Left kidney (tissue), 2 donors: ENCODE measurements around the gene ZMYM1. TPM values are rescaled to one million over a fixed set of nuclear protein-coding genes. Genes with fewer than 3 reads are reported as not detected.
"Not testable (repeated sequence)": the region's sequence is repeated elsewhere in the genome, so short reads cannot be mapped to it uniquely, and the experiment has no call there.

ENCODE experiments used
- DNase-seq: peaks from one replicate; pipeline ENCODE4 v3.0.0-alpha.2; 2013
- polyA plus RNA-seq: library from polyadenylated mRNA; unstranded; fragments of 120-200 nt; gene quantifications from one replicate; pipeline ENCODE4 v1.2.1, GENCODE V29; 2013; ENCODE audit not compliant: insufficient read length

Gene ZMYM1
- polyA plus RNA-seq, 1 donor: 27.0 TPM

DNA sequence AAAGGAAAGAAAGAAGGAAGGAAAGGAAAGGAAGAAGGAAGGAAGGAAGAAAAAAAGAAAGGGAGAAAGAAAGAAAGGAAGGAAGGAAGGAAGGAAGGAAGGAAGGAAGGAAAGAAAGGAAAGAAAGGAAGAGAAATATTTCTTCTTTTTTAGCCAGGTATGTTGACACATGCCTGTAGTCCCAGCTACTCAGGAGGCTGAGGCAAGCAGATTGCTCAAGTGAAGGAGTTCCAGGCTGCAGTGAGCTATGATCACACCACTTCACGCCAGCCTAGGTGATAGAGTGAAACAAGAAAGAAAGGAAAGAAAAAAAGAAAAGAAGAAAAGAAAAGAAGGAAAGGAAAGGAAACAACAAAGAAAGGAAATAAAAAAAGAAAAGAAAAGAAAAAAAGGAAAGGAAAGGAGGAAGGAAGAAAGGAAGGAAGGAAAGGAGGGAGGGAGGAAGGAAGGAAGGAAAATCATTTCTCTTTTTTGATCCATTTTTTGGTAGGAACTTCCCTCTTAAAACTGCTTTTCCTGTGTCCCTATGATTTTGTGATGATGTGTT lies 5.8 kb upstream of the ZMYM1 start:
- DNase-seq: no peak

DNA sequence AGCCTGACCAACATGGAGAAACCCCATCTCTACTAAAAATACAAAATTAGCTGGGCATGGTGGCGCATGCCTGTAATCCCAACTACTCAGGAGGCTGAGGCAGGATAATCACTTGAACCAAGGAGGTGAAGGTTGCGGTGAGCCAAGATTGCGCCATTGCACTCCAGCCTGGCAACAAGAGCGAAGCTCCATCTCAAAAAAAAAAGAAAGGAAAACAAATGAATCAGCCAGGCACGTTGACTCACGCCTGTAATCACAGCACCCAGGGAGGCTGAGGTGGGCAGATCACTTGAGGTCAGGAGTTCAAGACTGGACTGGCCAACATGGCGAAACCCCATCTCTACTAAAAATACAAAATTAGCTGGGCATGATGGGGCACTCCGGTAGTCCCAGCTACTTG lies 2.8 kb upstream of the ZMYM1 start:
- DNase-seq: not testable (repeated sequence)

DNA sequence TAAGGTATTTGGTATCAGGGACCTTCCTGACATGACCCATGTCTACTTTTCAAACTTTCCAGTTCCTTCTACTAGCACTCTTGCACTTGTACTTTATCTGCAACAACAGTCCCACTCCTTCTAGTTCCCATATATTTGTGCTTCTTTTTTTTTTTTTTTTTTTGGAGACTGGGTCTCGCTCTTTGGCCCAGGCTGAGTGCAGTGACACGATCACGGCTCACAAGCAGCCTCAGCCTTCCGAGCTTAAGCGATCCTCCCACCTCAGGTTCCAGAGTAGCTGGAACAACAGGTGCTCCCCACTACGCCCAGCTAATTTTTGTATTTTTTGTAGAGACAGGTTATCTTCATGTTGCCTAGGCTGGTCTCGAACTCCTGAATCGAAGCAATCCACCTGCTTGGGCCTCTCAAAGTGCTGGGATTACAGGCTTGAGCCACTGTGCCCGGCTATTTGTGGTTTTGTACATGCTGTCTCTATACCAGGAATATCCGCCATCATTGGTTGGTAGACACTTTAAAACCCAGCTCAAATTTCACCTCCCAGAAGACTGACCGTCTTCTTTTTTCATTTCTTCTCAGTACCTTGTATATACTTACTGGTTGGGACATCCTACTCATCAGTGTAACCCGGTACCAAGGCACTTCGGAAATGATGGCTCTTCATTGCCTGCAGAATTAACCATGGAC lies 1.1 kb downstream of the ZMYM1 start:
- no peak for DNase-seq

DNA sequence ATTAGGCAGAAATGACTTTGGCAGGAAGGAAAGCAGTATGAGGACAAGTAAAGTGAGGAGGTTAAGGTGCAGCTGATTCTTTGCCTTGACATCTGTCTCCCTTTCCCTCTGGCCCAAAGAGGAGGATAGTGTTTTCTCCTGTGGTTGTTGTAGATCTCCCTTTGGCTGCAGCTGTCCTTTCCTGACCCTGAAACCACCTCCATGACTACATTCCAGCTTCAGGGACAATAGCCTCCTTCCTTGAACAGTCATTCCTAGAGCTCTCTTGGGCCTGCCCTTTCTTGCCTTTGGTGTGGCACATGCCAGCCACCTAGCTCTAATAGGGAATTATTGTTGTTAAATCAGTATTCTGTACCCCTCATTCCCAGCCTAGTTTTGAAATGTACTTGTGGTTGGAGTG lies 6.2 kb downstream of the ZMYM1 start:
- DNase-seq: no peak

DNA sequence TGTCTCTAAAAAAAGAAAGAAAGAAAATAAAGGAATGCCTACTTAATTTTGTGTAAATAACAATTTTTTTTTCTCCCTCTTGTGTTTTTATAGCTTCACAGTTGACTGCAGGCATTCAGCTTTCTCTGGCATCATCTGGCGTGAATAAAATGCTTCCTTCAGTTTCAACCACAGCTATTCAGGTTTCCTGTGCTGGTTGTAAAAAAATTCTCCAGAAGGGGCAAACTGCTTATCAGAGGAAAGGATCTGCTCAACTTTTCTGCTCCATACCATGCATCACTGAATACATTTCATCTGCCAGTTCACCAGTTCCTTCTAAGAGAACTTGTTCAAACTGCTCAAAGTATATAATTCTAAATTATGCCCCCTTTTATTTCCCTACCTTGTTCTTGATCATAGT lies 18.0 kb downstream of the ZMYM1 start:
- DNase-seq: no peak

DNA sequence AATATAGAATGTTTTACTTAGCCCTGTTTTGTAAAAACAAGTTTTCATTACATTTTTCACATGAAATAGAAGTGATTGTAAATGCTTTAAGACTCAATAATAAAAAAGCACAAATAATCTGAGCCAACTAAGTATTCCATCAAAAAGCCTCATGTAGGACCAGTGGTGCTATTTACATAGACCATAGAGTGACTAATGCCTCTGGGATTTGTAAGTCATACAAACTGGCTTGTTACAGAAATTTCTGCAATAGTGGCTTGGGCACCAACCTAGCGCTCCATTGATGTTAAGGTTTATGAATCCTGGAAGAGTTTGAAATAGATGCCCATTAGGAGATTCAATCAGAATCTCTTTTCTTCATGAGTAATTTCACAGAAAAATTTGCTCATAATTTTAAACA lies 31.9 kb downstream of the ZMYM1 start:
- no peak for DNase-seq

DNA sequence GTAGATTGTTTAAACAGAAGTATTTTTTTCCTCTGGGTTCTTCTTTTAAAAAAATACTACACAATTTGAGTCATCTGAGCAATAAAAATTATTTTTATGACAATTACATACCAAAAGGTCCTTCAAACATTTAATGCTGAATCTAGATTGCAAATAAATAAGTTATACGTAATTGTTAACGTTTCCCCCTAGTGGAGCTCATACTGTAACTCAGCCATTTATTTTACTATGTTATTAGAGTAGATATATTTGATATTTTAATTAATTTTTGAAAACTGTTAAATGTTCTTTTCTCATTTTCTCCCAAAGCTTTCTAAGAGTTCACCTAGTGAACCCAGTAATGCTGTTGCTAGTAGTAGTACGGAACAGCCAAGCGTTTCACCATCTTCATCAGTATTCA lies 33.5 kb downstream of the ZMYM1 start:
- DNase-seq: no peak

DNA sequence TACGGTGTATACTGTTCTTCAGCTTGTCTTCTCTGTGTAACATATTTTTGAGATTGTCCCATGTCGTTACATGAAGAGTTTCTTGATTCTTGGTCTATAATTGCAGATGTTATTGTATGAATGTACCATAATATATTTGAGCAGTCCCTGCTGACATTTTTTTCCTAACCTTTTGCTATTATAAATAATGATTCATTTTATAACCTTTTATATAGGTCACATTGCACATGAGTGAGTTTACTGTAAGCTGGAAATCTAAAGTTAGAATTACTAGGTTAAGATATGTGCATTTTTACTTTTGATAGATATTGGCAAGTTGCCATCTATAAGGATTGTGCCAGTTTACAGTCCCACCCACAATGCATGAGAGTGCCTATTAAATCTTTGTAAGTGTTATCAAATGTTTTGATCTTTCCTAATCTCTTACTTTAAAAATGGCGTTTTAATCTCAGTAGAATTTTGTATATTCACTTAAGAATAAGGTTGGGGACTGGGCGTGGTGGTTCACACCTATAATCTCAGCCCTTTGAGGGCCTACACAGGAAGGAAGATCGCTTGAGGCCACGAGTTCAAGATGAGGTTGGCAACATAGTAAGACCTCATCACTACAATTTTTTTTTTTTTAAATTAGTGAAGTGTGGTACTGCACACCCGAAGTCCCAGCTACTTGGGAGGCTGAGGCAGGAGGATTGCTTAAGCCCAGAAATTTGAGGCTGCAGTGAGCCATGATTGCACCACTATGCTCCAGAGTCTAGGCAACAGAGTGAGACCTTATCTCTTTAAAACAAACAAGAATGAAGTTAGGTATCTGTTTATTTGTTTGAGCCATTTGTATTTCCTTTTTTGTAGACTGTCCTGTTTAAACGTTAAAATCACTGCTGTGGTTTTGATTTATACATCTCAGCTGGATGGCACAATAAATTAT lies 36.5 kb downstream of the ZMYM1 start:
- DNase-seq: no peak

DNA sequence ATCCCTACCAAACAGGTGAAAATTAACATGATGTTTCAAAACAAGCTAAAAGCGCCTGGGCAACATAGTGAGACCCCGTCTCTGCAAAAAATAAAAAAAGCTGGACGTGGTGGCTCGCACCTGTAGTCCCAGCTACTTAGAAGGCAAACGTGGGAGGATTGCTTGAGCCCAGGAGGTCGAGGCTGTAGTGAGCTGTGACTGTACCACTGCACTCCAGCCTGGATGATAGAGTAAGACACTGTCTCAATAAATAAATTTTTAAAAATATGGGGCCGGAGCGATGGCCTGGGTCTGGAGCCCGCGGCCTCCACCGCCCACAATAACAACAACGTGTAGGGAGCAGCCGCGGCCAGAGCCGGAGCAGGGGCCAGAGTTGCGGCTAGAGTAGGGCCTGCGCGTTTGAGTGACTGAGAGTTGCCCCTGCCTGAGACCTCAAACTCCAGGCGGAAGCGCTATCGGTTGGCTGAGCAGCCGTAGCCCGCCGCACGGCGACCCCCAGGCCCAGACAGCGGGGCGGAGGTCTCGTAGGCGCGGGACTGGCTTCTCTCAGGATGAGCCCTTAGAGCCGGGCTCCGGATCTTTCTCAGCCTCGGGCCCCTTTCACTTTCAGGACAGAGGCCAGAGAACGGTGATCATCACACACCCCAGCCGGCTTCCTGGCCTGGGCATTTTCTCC lies 41.4 kb downstream of the ZMYM1 start:
- no peak for DNase-seq

DNA sequence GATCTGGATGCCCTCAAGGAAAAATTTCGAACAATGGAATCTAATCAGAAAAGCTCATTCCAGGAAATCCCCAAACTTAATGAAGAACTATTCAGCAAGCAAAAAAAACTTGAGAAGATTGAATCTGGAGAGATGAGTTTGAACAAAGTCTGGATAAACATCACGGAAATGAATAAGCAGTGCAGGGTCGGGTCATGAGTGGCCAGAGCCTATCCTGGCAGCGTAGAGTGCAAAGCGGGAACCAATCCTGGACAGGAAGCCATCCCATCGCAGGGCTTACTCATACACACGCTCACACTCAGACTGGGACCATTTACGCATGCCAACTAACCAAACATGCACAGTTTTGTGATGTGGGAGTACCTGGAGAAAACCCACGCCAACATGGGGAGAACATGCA lies 43.1 kb downstream of the ZMYM1 start:
- no peak for DNase-seq

DNA sequence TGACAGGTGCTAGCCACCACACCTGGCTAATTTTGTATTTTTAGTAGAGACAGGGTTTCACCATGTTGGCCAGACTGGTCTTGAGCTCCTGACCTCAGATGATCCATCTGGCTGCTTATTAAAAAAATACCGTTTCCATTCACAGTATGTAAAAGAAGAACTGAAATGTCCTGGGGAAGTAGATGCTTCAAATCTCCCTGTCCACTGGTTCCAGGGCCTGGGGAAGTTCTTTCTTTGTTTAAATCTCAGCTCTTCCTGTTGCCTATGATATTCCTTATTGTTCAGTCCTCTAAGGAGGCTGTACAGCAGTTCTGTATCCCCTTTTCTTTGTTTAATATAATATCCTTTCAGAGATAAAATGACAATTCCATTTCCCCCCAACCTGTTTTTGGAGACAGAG lies 47.4 kb downstream of the ZMYM1 start:
- no peak for DNase-seq

DNA sequence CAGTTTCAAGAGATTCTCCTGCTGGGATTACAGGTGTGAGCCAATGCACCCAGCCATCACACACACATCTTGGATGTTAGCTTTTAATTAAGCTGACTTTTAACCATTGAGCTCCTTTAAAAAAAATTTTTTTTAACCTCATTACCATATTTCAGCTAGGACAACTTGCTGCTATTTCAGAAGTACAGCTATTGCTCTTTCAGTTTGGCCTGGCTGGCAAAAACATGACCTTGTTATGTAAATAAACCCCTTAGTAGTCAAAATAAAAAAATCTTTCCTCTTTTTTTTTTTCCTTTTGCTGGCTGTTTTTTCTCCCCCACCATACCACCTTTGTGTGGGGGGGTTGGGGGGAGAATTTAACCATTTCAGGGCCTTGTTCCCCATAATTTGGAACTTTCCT lies 49.9 kb downstream of the ZMYM1 start:
- no peak for DNase-seq

DNA sequence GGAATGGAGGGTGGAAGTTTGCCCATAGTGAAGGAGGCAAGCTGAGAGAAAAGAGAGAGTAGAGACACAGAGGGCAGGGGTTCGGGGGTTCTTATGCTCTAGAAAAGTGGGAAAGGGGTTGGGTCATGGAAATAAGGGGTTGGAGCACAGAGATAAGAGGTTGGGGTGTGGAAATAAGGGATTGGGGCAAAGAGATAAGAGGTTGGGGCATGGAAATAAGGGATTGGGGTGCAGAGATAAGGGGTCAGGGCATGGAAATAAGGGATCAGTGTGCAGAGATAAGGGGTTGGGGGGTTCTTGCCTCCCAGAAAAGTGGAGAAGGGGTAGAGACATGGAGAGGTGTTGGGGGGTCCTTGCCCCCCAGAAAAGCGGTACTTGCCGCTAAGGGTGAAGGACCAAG lies 57.6 kb downstream of the ZMYM1 start:
- no peak for DNase-seq

DNA sequence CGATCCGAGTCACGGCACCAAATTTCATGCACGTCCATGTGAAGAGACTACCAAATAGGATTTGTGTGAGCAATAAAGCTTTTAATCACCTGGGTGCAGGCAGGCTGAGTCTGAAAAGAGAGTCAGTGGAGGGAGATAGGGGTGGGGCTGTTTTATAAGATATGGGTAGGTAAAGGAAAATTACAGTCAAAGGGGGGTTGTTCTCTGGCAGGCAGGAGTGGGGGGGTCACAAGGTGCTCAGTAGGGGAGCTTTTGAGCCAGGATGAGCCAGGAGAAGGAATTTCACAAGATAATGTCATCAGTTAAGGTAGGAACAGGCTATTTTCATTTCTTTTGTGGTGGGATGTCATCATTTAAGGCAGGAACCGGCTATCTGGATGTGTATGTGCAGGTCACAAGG lies 58.4 kb downstream of the ZMYM1 start:
- DNase-seq: not testable (repeated sequence)

DNA sequence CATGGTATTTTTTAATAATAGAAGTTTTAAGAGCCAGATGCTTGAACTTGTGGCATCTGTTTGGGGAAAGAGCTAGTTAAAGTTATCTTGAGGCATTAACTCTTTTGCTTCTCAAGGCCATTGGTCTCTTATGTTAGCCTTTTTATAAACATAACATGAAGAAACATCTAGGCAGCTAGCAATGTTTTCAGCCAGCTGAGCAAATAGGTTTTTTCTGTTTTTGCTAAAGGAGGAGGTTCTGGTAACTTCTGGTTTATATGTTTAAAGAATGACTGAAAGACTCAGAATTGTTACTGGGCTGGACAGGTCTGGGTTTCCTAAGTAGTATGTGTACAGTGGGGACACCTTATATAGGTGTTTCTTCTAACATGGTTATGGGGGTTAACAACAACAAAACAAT lies 63.1 kb downstream of the ZMYM1 start:
- not testable (repeated sequence) for DNase-seq

DNA sequence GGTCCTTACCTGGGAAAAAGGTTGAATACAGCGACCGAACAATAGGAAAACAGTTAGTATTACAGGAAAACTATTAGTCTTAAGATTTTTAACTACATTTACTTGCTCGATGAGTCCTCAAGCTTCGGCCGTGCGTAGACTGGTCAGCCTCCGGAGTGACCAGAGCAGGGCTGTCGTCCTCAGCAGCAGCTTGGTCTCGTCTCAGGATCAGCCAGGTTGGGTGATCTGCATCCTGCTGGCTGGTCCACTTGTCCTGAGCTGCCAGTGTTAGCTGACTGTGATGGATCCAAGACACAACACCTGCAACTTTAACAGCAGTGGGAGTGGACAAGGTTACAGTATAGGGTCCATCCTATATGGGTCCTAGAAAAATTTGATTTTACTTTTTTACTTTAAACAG lies 63.5 kb downstream of the ZMYM1 start:
- DNase-seq: not testable (repeated sequence)

DNA sequence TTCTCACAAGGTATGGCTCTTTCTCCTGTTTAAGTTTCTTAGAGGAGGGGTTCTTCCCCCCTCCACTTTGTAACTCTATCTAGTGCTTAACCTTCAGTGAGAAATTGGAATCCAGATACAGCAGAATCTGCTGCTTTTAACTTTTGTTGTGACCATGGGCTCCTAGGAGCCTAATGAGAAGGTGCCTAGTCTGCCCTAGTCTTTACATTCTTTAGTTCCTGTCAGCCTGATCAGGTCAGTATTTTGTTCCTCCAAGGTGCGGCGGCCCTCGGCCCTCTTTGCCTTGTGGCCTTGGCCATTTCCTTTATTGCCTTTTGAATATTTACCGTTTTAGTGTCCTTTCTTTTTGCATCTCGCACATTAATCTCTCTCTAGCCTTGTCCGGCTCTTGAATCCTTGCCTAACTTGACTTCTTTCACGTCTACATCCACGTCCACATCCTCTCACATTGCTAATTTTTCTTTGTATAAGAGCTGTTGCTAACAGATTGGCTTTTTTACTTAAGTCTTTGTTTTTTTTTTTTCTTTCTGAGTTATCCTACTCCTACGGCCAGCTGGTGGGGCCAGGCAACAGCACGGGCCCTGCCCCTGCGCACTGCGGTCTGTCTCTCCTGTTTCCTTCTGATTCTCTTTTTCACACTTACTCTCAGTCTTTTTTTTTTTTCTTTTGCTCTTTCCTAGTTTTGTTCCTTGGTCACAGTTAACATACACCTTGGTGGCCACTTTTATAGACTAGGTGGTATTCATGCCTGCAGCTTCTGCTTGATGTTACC lies 64.7 kb downstream of the ZMYM1 start:
- no peak for DNase-seq

DNA sequence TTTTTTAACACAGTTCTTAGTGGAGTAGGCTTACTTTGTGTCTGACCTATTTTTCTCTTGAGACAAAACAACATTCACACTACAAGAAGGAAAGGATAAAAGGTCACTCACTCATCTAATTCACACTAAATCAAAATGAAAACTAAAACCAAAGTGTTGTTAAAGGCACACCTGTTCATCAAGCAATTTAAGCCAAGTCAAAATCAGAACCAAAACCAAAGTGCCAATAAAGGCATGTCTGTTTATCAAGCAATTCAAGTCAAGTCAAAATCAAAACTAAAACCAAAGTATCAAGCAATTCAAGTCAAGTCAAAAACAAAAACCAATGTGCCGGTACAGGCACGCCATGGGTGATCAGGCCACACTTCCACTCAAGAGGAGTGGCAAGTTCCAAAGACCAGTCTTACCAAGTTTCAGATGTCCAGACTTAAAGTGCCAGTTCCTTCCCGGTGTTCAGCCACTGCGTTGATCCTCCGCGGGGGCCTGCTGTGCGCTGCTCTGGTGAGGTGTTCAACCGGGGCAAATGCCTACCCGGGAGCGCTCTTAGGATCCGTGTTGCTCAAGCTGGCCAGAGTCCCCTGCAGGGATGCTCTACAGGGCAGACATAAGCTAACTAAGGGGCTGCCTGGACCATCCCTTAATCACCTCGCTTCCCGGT lies 66.8 kb downstream of the ZMYM1 start:
- not testable (repeated sequence) for DNase-seq

DNA sequence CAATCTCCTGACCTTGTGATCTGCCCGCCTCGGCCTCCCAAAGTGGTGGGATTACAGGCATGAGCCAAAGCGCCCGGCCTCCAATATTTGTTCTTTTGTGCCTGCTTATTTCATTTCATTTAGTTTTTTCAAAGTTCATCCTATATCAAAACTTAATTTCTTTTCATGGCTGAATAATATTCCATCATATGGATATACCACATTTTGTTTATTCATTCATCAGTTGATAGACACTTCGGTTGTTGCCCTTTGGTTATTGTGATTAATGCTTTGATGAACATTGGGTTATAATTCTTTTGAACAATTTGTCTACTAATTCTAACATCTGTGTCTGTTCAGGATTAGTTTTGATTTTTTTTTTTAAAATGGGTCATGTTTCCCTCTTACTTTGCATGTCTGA lies 72.0 kb downstream of the ZMYM1 start:
- no peak for DNase-seq

DNA sequence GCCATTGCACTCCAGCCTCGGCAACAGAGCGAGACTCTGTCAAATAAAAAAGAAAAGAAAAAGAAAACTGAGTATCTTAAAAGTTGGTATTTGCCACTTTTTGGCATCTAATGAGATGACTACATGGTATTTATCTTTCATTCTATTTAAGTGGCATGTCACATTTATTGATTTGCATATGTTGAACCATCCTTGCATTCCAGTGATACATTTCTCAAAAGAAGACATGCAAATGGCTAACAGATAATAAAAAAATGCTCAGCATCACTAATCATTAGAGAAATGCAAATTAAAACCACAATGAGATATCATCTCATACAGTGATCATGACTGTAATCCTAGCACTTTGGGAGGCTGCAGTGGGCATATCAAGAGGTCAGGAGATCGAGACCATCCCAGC lies 85.7 kb downstream of the ZMYM1 start:
- no peak for DNase-seq
